ENCODE data around the gene SLC39A8. TPM values are rescaled to one million over a fixed set of nuclear protein-coding genes. Genes with fewer than 3 reads are reported as not detected.

SLC39A8 gene
- total and polyA plus RNA-seq, 4 donors: 14.6 to 50.5 (median 22.6) TPM

DNA sequence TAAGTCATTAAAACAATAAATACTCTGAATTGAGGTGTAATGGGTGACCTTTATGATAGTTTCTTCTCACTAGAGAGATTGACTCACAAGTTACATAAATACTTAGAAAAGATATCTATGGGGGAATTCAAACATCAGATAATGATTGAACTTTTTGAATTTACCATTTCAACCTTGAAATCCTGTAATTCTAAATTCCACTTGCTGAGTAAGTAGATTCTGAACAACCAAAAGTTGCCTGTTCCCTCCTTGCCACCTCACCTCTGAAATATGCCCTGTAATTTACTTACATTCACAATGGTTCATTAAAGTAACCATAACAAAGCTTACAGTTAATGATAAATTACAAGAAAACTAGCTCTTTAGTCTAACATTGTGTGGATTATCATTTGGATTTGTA, 43.3 kb upstream of the SLC39A8 start:
- DNase-seq (ENCODE audit: low spot score): no peak
- H3K4me1 ChIP-seq (ENCODE audit: control insufficient read depth in 4 of 4, insufficient read depth in 4 of 4, low read length in 3 of 4): no peaks in the 10 kb centered on the region
- H3K27me3 ChIP-seq (ENCODE audit: control insufficient read depth in 4 of 4, insufficient read depth in 4 of 4, low read length in 3 of 4): no peaks in the 10 kb centered on the region

DNA sequence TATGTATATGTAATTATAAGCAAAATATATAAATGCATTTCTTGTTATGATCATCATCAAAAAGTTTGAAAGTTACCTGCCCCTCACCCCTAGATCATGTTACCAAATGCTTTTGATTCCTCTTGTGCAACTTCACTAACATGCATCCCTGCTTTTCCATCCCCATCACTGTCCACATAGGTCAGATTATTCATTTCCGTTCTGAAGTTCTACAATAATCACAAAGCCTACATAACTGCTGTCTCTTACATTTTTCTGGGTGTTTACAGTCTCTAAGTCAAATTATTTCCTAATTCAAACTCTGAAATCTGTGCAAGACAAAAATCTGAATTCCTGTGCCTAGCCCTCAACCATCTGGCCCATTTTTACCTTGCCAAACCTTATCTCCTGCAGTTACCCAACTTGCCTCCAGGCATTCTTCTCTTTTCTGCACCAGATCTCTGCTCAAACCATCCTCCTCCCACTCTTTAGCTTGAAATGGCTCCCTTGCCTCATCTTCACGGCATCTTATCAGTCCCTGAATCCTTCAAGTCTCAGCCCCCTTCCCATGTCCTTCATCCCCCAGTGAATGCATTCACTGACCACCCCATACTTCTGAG, 42.4 kb upstream of the SLC39A8 start:
- H3K4me3 ChIP-seq (ENCODE audit: low read depth in 1 of 3, low read length in 3 of 3): no peak overlapping the region
- no peak overlapping the region for H3K9ac ChIP-seq (ENCODE audit: low read depth in 1 of 2, low read length in 2 of 2)
- H3K36me3 ChIP-seq (ENCODE audit: control insufficient read depth in 4 of 4, insufficient read depth in 3 of 4, low read depth in 1 of 4, low read length in 3 of 4): no peaks in the 10 kb centered on the region
- H3K9me3 ChIP-seq (ENCODE audit: control insufficient read depth in 4 of 4, low read length in 3 of 4): no peaks in the 10 kb centered on the region
- no peaks in the 10 kb centered on the region for H3K4me1 ChIP-seq (ENCODE audit: control insufficient read depth in 4 of 4, insufficient read depth in 4 of 4, low read length in 3 of 4)
- H3K27ac ChIP-seq (ENCODE audit: low read depth in 1 of 2, low read length in 2 of 2): no peak overlapping the region
- DNase-seq (ENCODE audit: low spot score): no peak
- WGBS: 31% methylated on average over 2 of the region's 2 CpGs
- H3K27me3 ChIP-seq (ENCODE audit: control insufficient read depth in 4 of 4, insufficient read depth in 4 of 4, low read length in 3 of 4): no peaks in the 10 kb centered on the region
- TF ChIP-seq REST (IDR thresholded peaks at IDR 0.05) (no peak), SP1 (IDR thresholded peaks at IDR 0.05) (no peak), EGR1 (IDR thresholded peaks at IDR 0.05; ENCODE audit: low read depth in 2 of 2) (no peak), TAF1 (conservative IDR thresholded peaks at IDR 0.05) (no peak), RXRA (IDR thresholded peaks at IDR 0.05) (no peak), FOXA2 (IDR thresholded peaks at IDR 0.05) (no peak), NR2F2 (IDR thresholded peaks at IDR 0.05) (no peak), MAX (IDR thresholded peaks at IDR 0.05) (no peak), ATF3 (IDR thresholded peaks at IDR 0.05) (no peak), HNF4G (IDR thresholded peaks at IDR 0.05) (no peak), JUND (IDR thresholded peaks at IDR 0.05) (no peak), YY1 (IDR thresholded peaks at IDR 0.05) (no peak), GABPA (IDR thresholded peaks at IDR 0.05 in 1 of 2, conservative IDR thresholded peaks at IDR 0.05 in 1 of 2) (no peak), FOXA1 (IDR thresholded peaks at IDR 0.05) (no peak), RAD21 (IDR thresholded peaks at IDR 0.05) (no peak), HNF4A (conservative IDR thresholded peaks at IDR 0.05) (no peak)
- TF ChIP-seq, protein P1, sequence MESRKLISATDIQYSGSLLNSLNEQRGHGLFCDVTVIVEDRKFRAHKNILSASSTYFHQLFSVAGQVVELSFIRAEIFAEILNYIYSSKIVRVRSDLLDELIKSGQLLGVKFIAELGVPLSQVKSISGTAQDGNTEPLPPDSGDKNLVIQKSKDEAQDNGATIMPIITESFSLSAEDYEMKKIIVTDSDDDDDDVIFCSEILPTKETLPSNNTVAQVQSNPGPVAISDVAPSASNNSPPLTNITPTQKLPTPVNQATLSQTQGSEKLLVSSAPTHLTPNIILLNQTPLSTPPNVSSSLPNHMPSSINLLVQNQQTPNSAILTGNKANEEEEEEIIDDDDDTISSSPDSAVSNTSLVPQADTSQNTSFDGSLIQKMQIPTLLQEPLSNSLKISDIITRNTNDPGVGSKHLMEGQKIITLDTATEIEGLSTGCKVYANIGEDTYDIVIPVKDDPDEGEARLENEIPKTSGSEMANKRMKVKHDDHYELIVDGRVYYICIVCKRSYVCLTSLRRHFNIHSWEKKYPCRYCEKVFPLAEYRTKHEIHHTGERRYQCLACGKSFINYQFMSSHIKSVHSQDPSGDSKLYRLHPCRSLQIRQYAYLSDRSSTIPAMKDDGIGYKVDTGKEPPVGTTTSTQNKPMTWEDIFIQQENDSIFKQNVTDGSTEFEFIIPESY (IDR thresholded peaks at IDR 0.05): no peak

More for the DNA sequence above, 43.3 kb upstream of the SLC39A8 start:
- no peak overlapping the region for H3K27ac ChIP-seq (ENCODE audit: low read depth in 1 of 2, low read length in 2 of 2)
- no peaks in the 10 kb centered on the region for H3K36me3 ChIP-seq (ENCODE audit: control insufficient read depth in 4 of 4, insufficient read depth in 3 of 4, low read depth in 1 of 4, low read length in 3 of 4)
- no peak for TF ChIP-seq YY1 (IDR thresholded peaks at IDR 0.05)
- TF ChIP-seq TAF1 (conservative IDR thresholded peaks at IDR 0.05): no peak
- no peak for TF ChIP-seq MAX (IDR thresholded peaks at IDR 0.05)
- no peak for TF ChIP-seq EGR1 (IDR thresholded peaks at IDR 0.05; ENCODE audit: low read depth in 2 of 2)
- no peak for TF ChIP-seq FOXA2 (IDR thresholded peaks at IDR 0.05)
- no peak for TF ChIP-seq HNF4A (conservative IDR thresholded peaks at IDR 0.05)
- TF ChIP-seq REST (IDR thresholded peaks at IDR 0.05): no peak
- no peak for TF ChIP-seq RXRA (IDR thresholded peaks at IDR 0.05)
- TF ChIP-seq NR2F2 (IDR thresholded peaks at IDR 0.05): no peak
- no peaks in the 10 kb centered on the region for H3K9me3 ChIP-seq (ENCODE audit: control insufficient read depth in 4 of 4, low read length in 3 of 4)
- H3K4me3 ChIP-seq (ENCODE audit: low read depth in 1 of 3, low read length in 3 of 3): no peak overlapping the region
- H3K9ac ChIP-seq (ENCODE audit: low read depth in 1 of 2, low read length in 2 of 2): no peak overlapping the region
